Osteocyte (in vitro differentiated cells): Measurements from ENCODE around the gene NGLY1. TPM values are rescaled to one million over a fixed set of nuclear protein-coding genes. Genes with fewer than 3 reads are reported as not detected.

Source experiments
- DNase-seq: peaks from one replicate; pipeline ENCODE4 v3.0.0; 2021; ENCODE audit warnings: mixed read lengths; ENCODE audit not compliant: unreplicated experiment; ENCODE audit errors: extremely low spot score
- H3K27ac Mint-ChIP-seq: one replicate; pipeline ENCODE4 v1.8.0; 2021; ENCODE audit warnings: mild to moderate bottlenecking, mixed read lengths; ENCODE audit not compliant: unreplicated experiment
- H3K27me3 Mint-ChIP-seq: one replicate; pipeline ENCODE4 v1.8.0; 2021; ENCODE audit warnings: mixed read lengths; ENCODE audit not compliant: unreplicated experiment
- H3K36me3 Mint-ChIP-seq: one replicate; pipeline ENCODE4 v1.8.0; 2021; ENCODE audit warnings: mixed read lengths; ENCODE audit not compliant: unreplicated experiment
- H3K4me1 Mint-ChIP-seq: one replicate; pipeline ENCODE4 v1.8.0; 2021; ENCODE audit warnings: mixed read lengths; ENCODE audit not compliant: unreplicated experiment
- H3K4me3 Mint-ChIP-seq: one replicate; pipeline ENCODE4 v1.8.0; 2021; ENCODE audit warnings: mild to moderate bottlenecking, moderate library complexity, mixed read lengths; ENCODE audit not compliant: unreplicated experiment
- H3K9me3 Mint-ChIP-seq: one replicate; pipeline ENCODE4 v1.8.0; 2021; ENCODE audit warnings: mixed read lengths; ENCODE audit not compliant: unreplicated experiment
- CTCF ChIP-seq: fragments of 200-600 bp; sonication (generic); IDR thresholded peaks from 2 replicates; pipeline ENCODE4 v1.5.0; 2021; ENCODE audit warnings: antibody characterized with exemption, mild to moderate bottlenecking, moderate library complexity
- total RNA-seq: library from RNA; stranded (reverse); gene quantifications from 2 replicates; pipeline ENCODE4 v1.2.1, GENCODE V29; 2021

NGLY1 gene
- total RNA-seq, 1 donor from 2014 or later = 29.6 TPM

- no peak for DNase-seq
- no peak overlapping the region for H3K4me3 Mint-ChIP-seq
- H3K9me3 Mint-ChIP-seq = no peaks in the 10 kb centered on the region
- H3K27me3 Mint-ChIP-seq = no peaks in the 10 kb centered on the region
- no peak overlapping the region for H3K27ac Mint-ChIP-seq
- no peak for TF ChIP-seq CTCF
- peaks cover 35% of the 10 kb centered on the region for H3K4me1 Mint-ChIP-seq
- peaks cover 29% of the 10 kb centered on the region for H3K36me3 Mint-ChIP-seq
Observed at GRCh38 chr3:25780618-25781017, 2.6 kb downstream of the NGLY1 start.

GRCh38 chr3:25775936-25776335 is 7.3 kb downstream of the NGLY1 start:
- H3K27ac Mint-ChIP-seq = no peak overlapping the region
- H3K36me3 Mint-ChIP-seq = peaks cover 58% of the 10 kb centered on the region
- TF ChIP-seq CTCF = no peak
- peaks cover 13% of the 10 kb centered on the region for H3K4me1 Mint-ChIP-seq
- no peak overlapping the region for H3K4me3 Mint-ChIP-seq
- H3K27me3 Mint-ChIP-seq = no peaks in the 10 kb centered on the region
- no peak for DNase-seq
- H3K9me3 Mint-ChIP-seq = peaks cover 36% of the 10 kb centered on the region

- H3K36me3 Mint-ChIP-seq = peaks cover 40% of the 10 kb centered on the region
- TF ChIP-seq CTCF = no peak
- no peaks in the 10 kb centered on the region for H3K4me1 Mint-ChIP-seq
- no peak for DNase-seq
- no peak overlapping the region for H3K4me3 Mint-ChIP-seq
- H3K27me3 Mint-ChIP-seq = no peaks in the 10 kb centered on the region
- H3K27ac Mint-ChIP-seq = no peak overlapping the region
- H3K9me3 Mint-ChIP-seq = peaks cover 29% of the 10 kb centered on the region
Observed at GRCh38 chr3:25768851-25769250, 14.4 kb downstream of the NGLY1 start.

- Mint-ChIP-seq H3K27ac (no peak overlapping the region), H3K9me3 (no peaks in the 10 kb centered on the region), H3K4me3 (no peak overlapping the region), H3K36me3 (peaks cover 38% of the 10 kb centered on the region), H3K4me1 (peaks cover 7% of the 10 kb centered on the region), H3K27me3 (no peaks in the 10 kb centered on the region)
- no peak for DNase-seq
- no peak for TF ChIP-seq CTCF
Observed at GRCh38 chr3:25751725-25752124, 31.5 kb downstream of the NGLY1 start.

- TF ChIP-seq CTCF = no peak
- Mint-ChIP-seq H3K9me3 (no peaks in the 10 kb centered on the region), H3K27me3 (no peaks in the 10 kb centered on the region), H3K27ac (no peak overlapping the region), H3K36me3 (peaks cover 38% of the 10 kb centered on the region), H3K4me3 (no peak overlapping the region), H3K4me1 (peaks cover 7% of the 10 kb centered on the region)
- DNase-seq = no peak
Observed at GRCh38 chr3:25751048-25751447, 32.2 kb downstream of the NGLY1 start.
